HepG2 (cell line): ENCODE measurements around the gene COX14. TPM values are rescaled to one million over a fixed set of nuclear protein-coding genes. Genes with fewer than 3 reads are reported as not detected.

Source experiments
- ATAC-seq: fragments of 200-7000 bp; cut with Tn5 transposase; 3 replicates; pipeline ENCODE4 v1.9.1; 2020; ENCODE audit warnings: mild to moderate bottlenecking, moderate library complexity
- BruUV-seq: library from RNA; stranded (reverse); fragments of 400-500 nt; replicated peaks from 2 replicates; lab custom pipeline; 2021; lab: Mats Ljungman, UMichigan
- CTCF ChIA-PET: fragments of 300-600 bp; formaldehyde crosslinking; extraction: SDS; loops from one replicate; lab custom pipeline; 2021; ENCODE audit warnings: low total read pairs, inconsistent platforms, low intra/inter-chr PET ratio; lab: Yijun Ruan, JAX
- POLR2A ChIA-PET: fragments of 350-600 bp; sonication (Branson Sonifier 250); formaldehyde crosslinking; loops from one replicate; lab custom pipeline; 2020; ENCODE audit warnings: antibody characterized with exemption, inconsistent platforms; lab: Yijun Ruan, JAX
- DNase-seq: peaks from one replicate; pipeline ENCODE4 v3.0.0-alpha.2; 2015; ENCODE audit warnings: low spot score
- FAIRE-seq: peaks from 3 replicates; lab custom pipeline; 2011; peaks lifted over from hg19 to GRCh38; lab: Jason Lieb, UNC
- H2AFZ ChIP-seq: one replicate; pipeline ENCODE4 v1.6.1; 2011; ENCODE audit warnings: low read length, inconsistent platforms
- H3K27ac ChIP-seq: fragments of 300-600 bp; 3 replicates; pipeline ENCODE4 v1.8.0; 2011; ENCODE audit warnings: mixed run types, mild to moderate bottlenecking, mixed read lengths, low read length, inconsistent platforms; ENCODE audit not compliant: insufficient read depth; ENCODE audit errors: extremely low read length
- H3K27me3 ChIP-seq, 2 experiments: fragments of 200-600 bp in 1 of 2; 2 replicates in 1 of 2; 3 replicates in 1 of 2; pipeline versions ENCODE4 v1.6.0 to v1.8.0; 2011; ENCODE audit warnings: low read length in 2 of 2, mild to moderate bottlenecking in 2 of 2, moderate library complexity in 2 of 2, inconsistent platforms in 1 of 2; ENCODE audit not compliant: insufficient read depth in 2 of 2, control insufficient read depth in 1 of 2
- H3K36me3 ChIP-seq, 2 experiments: fragments of 200-600 bp in 1 of 2; replicated peaks in 1 of 2; 2 replicates in 1 of 2; 3 replicates in 1 of 2; pipeline versions ENCODE4 v1.5.1 to v1.8.0; 2011; ENCODE audit warnings: low read length in 2 of 2, inconsistent platforms in 1 of 2; ENCODE audit not compliant: insufficient read depth in 2 of 2, control insufficient read depth in 1 of 2
- H3K4me1 ChIP-seq: 2 replicates; pipeline ENCODE4 v1.5.1; 2012; ENCODE audit warnings: low read length, inconsistent platforms; ENCODE audit not compliant: insufficient read depth
- H3K4me2 ChIP-seq: 2 replicates; pipeline ENCODE4 v1.6.0; 2011; ENCODE audit warnings: low read depth, low read length, inconsistent platforms
- H3K4me3 ChIP-seq, 3 experiments: fragments of 200-600 bp in 1 of 3; sonication (generic), shearing (Covaris generic) in 1 of 3; replicated peaks in 1 of 3; 2 replicates each; pipeline ENCODE4 v1.5.1; 2011 to 2016; ENCODE audit warnings: low read length in 3 of 3, inconsistent platforms in 2 of 3, low read depth in 2 of 3, mild to moderate bottlenecking in 2 of 3, control low read depth in 1 of 3, mixed read lengths in 1 of 3; ENCODE audit not compliant: insufficient read depth in 1 of 3
- H3K79me2 ChIP-seq: one replicate; pipeline ENCODE4 v1.6.1; 2011; ENCODE audit warnings: low read length, inconsistent platforms; ENCODE audit not compliant: insufficient read depth
- H3K9ac ChIP-seq: 2 replicates; pipeline ENCODE4 v1.6.0; 2011; ENCODE audit warnings: mild to moderate bottlenecking, low read depth, low read length, inconsistent platforms; ENCODE audit not compliant: insufficient read depth
- H3K9me3 ChIP-seq: 2 replicates; pipeline ENCODE4 v1.5.1; 2012; ENCODE audit warnings: mild to moderate bottlenecking, low read length
- H4K20me1 ChIP-seq: 2 replicates; pipeline ENCODE4 v1.6.0; 2011; ENCODE audit warnings: inconsistent platforms, mild to moderate bottlenecking, low read length, moderate library complexity; ENCODE audit not compliant: insufficient read depth
- ATF5 ChIP-seq: sonication (generic); formaldehyde crosslinking; IDR thresholded peaks from 2 replicates; pipeline ENCODE4 v1.4.0; 2020; ENCODE audit warnings: mild to moderate bottlenecking, low read depth, missing genetic modification reagents
- GTF2F1 ChIP-seq: fragments of 150-350 bp; IDR thresholded peaks from 2 replicates; pipeline ENCODE4 v1.6.1; 2014; ENCODE audit warnings: low read length
- HMG20A ChIP-seq: IDR thresholded peaks from 2 replicates; pipeline ENCODE4 v1.6.1; 2016; ENCODE audit warnings: borderline replicate concordance
- HNRNPK ChIP-seq: fragments of 200-400 bp; formaldehyde crosslinking; IDR thresholded peaks from 2 replicates; pipeline ENCODE4 v1.6.1; 2018; ENCODE audit warnings: low read length, low read depth, moderate library complexity, mild to moderate bottlenecking; ENCODE audit not compliant: poor library complexity, severe bottlenecking
- RARA ChIP-seq: IDR thresholded peaks from 2 replicates; pipeline ENCODE4 v1.6.1; 2016; ENCODE audit warnings: missing genetic modification reagents, missing compliant biosample characterization
- ZNF20 ChIP-seq: sonication (generic); formaldehyde crosslinking; IDR thresholded peaks from 2 replicates; pipeline ENCODE4 v1.4.0; 2020; ENCODE audit warnings: mild to moderate bottlenecking, moderate library complexity, missing genetic modification reagents
- ZNF784 ChIP-seq: sonication (generic); formaldehyde crosslinking; IDR thresholded peaks from 2 replicates; pipeline ENCODE4 v1.5.1; 2020; ENCODE audit warnings: missing genetic modification reagents, mild to moderate bottlenecking, borderline replicate concordance
- WGBS: methylation state at CpG from one replicate; pipeline ENCODE4 v1.1.6; 2017; ENCODE audit warnings: low lambda C conversion rate; 5-methylcytosine and 5-hydroxymethylcytosine counted together
- in situ Hi-C: cut with HindIII; loops from 2 replicates; pipeline ENCODE4 v1.10.0; 2017; ENCODE audit warnings: low pct_unique_long_range_greater_than_20kb; ENCODE audit not compliant: extremely low pct_ligation_motif_present
- intact Hi-C: fragments of 100-400 bp; cut with micrococcal nuclease; formaldehyde crosslinking; loops from one replicate; pipeline ENCODE4 v1.10.0; 2022; ENCODE audit not compliant: unreplicated experiment
- polyA plus RNA-seq, 8 experiments: library from polyadenylated mRNA; depleted of rRNA in 3 of 8; stranded (reverse) in 7 of 8; unstranded in 1 of 8; fragments of >200 nt; fragmentation: Illumina TruSeq in 4 of 8; extraction: Trizol in 4 of 8; gene quantifications; 2 replicates each; pipeline versions ENCODE4 v1.2.1 to v1.2.3, GENCODE V29; 2011 to 2016; ENCODE audit warnings: low read depth in 4 of 8, missing spikeins in 1 of 8, mixed read lengths in 1 of 8; ENCODE audit not compliant: insufficient read depth in 1 of 8
- total RNA-seq, 5 experiments: library from RNA; depleted of rRNA; stranded (reverse); fragments of >200 nt; fragmentation: Illumina TruSeq; extraction: Trizol; gene quantifications; 2 replicates each; pipeline ENCODE4 v1.2.3, GENCODE V29; 2016; ENCODE audit warnings: low read depth in 1 of 5

The COX14 gene
- total and polyA plus RNA-seq, 2 of the 13 experiments (the other 11 are each of a cell fraction or from before 2014, with no cell fraction given), result 53.0 to 71.6 TPM

DNA sequence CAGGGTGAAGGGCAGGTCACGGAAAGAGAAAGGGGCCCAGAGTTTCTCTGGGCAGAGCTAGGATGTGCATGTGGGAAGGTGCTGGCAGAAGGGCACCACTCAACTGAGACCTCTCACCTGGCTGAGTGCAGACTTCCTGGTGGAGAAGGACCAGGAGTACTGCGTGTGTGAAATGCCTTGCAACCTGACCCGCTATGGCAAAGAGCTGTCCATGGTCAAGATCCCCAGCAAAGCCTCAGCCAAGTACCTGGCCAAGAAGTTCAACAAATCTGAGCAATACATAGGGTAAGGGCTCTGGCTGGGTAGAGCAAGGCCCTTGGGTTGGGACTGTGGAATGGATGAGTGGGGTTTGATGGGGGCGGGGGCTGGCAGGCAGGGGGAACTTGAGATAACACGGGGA is 32.3 kb upstream of the COX14 start (continued):
- no peak for TF ChIP-seq GTF2F1
- TF ChIP-seq ZNF20, result no peak
- 0 out of 2 replicates have a peak, but pooled peaks have one; percentile 23 for TF ChIP-seq RARA (CRISPR knock-in tag)
- TF ChIP-seq ATF5 (CRISPR knock-in tag), result no peak
- TF ChIP-seq HMG20A (CRISPR knock-in tag), result no peak

GRCh38 chr12:50081096-50081808 is 30.8 kb upstream of the COX14 start:
- DNase-seq (no peak), ATAC-seq (no peak), FAIRE-seq (no peak)
- H4K20me1 ChIP-seq, result peaks cover 4% of the 10 kb centered on the region; the same call in 1 of the 2 replicates
- 0 out of 2 replicates have a peak overlapping the region, but pooled peaks have one; percentile 50 for H3K9ac ChIP-seq
- CTCF ChIA-PET, result no interaction called here
- no peaks in the 10 kb centered on the region for H3K9me3 ChIP-seq
- intact Hi-C loops, result no loop called here
- peaks cover 67% of the 10 kb centered on the region for H3K4me1 ChIP-seq
- H3K4me2 ChIP-seq, result peak overlapping the region; percentile 68; the same call in 1 of the 2 replicates
- WGBS, result 92% methylated on average over 36 of the region's 46 CpGs
- H2AFZ ChIP-seq, result no peak overlapping the region
- in situ Hi-C loops, result no loop called here
- no peak overlapping the region for H3K27ac ChIP-seq
- no peaks in the 10 kb centered on the region for H3K36me3 ChIP-seq
- POLR2A ChIA-PET, result interaction anchor here (0.5 to 7.4 kb wide), 3 partner anchors 23 to 46 kb away, joined by 3 to 265 read pairs (median 35); partner anchors contain the start of genes COX14 and GPD1
- peaks cover 10% of the 10 kb centered on the region for H3K79me2 ChIP-seq
- TF ChIP-seq HNRNPK (peak; percentile 9), ZNF784 (no peak)
- H3K27me3 ChIP-seq, result no peaks in the 10 kb centered on the region
- H3K4me3 ChIP-seq, result no peak overlapping the region
- BruUV-seq, result no TSS peak
